Pericardium fibroblast (primary cell): ENCODE measurements around the gene STRA6. TPM values are rescaled to one million over a fixed set of nuclear protein-coding genes. Genes with fewer than 3 reads are reported as not detected.

ENCODE experiments used
- total RNA-seq: library from RNA; depleted of rRNA; stranded (reverse); fragments of >200 nt; gene quantifications from 2 replicates; pipeline ENCODE4 v1.2.3, GENCODE V29; 2015

STRA6 gene, protein sequence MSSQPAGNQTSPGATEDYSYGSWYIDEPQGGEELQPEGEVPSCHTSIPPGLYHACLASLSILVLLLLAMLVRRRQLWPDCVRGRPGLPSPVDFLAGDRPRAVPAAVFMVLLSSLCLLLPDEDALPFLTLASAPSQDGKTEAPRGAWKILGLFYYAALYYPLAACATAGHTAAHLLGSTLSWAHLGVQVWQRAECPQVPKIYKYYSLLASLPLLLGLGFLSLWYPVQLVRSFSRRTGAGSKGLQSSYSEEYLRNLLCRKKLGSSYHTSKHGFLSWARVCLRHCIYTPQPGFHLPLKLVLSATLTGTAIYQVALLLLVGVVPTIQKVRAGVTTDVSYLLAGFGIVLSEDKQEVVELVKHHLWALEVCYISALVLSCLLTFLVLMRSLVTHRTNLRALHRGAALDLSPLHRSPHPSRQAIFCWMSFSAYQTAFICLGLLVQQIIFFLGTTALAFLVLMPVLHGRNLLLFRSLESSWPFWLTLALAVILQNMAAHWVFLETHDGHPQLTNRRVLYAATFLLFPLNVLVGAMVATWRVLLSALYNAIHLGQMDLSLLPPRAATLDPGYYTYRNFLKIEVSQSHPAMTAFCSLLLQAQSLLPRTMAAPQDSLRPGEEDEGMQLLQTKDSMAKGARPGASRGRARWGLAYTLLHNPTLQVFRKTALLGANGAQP
- total RNA-seq, result 2.0 and 3.5 TPM in 2 replicates

DNA sequence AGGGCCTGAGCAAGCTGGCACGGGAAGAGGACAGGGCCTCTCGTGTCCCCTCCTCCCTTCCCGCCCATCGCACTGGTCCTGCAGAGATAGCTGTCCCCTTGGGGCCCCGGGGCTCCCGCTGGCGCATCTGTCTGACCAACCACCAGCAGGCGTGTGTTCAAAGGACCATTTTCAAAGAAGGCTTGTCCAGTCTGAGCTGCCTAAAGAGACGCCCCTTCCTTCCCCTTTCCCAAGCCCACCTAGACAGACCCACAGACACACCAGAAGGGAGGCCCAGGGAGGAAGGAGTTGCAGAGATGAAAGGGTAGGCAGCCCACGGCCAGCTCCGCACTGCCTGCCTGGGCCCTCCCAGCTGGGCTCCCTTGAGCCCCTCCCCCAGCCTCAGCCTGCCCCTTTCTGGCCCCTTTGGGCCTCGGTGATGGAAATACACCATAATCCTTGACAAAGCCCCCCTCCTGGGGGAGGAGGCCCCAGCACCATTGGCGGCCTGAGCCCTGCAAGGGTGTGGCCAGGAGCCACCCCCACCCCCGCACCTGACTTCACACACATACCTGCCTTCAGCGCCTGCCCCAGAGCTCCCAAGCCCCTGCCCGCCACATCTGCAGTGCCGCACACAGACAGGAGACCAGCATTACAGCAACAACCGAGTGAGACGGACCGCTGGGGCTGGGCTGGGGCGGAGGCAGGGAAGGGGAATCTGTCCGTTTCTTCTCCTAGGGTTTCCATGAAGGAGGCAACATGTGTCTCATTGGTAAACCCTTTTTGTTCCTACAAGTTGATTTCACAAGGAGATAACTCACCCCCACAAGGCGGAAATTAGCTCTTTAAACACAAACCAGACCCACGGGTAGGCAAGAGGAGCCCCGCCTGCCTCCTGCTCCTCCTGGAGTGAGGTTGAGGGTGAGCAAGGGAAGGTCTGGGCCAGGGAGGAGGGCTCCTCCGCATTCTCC is at the start of gene STRA6:
TSS of gene STRA6 (minus strand) at position 336 of the 950 bp plus-strand sequence. CDS start 520 bp downstream, outside the sequence.

DNA sequence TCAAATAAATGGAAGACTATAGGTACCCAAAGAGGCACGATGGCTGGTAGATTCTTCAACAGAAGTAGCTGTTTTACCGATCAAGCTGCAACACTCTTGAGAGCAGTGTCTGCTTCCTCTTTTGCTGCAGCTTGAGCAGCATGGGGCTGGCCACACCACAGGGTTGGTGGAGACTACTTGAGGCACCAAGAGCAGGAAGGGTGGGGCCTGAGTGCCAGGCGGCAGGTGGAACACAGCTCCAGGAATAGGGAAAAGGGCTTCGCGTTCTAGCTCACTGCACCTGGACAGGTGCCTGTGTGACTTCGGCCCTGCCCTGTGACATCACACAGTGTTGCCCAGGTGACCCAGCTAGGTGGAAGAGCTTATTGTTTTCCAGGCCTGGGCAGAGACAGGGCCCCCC is 33.4 kb upstream of the STRA6 start, which contains the start of gene CCDC33:
TSS of gene CCDC33 (plus strand) at position 365 of the 400 bp plus-strand sequence. CDS start 394 bp downstream, outside the sequence.

DNA sequence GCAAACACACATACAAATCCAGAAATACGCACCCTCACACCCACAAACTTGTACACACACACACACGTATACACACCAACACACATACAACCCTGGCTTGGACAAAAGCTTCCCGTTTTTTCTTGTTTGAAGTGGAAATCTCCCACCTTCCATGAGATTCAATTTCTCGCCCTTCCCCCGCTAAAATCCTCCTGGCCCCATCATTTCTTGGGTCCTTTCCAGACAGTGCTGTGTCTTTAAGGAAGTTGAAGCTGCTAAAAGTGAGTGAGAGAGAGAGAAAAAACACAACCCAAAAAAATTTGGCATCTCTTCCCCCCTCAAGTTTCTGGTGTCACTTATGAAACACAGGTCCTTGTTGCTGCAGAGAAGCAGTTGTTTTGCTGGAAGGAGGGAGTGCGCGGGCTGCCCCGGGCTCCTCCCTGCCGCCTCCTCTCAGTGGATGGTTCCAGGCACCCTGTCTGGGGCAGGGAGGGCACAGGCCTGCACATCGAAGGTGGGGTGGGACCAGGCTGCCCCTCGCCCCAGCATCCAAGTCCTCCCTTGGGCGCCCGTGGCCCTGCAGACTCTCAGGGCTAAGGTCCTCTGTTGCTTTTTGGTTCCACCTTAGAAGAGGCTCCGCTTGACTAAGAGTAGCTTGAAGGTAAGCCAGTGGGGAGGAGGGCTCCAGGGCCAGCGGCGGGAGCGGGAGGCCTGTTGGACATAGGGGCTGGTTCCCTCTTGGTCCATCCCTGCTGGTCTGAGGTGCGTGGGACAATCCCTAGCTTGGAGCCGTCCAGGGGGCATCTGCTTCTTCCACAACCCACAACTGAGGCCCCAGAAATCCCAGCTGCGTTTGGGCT is 29.0 kb downstream of the STRA6 start, which contains the start of gene ISLR:
TSS of gene ISLR (plus strand) at position 331 of the 839 bp plus-strand sequence. CDS start 1,149 bp downstream, outside the sequence.

DNA sequence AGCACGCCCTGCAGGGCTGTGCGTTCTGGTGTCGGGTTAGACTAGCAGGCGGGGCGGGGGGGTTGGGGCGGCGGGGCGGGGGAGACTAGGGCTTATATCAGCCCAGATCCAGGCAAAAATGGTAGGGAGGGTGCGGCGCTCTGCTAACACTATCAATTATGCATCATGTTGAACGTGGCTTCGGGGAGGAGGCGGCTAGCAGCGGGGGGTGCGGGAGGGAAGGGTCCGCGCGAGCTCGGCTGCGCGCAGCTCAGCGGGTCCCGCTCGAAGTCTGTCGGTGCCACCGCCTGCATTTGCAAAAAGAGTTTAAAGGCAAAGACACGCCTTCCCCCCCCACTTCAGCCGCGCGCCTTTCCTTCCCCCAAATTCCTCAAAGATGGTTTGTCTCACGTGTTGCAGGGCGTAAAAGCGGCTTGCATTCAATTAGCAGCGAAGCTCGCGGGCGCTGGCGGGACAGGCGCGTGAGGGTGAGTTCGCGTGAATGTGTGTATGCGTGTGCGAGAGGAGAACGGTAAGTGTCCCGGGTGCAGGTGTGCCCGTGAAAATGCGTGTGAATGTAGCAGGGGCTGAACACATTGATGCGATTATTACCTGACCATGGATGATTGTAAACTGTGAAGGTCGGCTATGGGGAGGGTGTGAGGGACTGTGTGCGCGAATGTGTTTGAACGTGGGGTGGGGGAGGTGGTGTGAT is 72.3 kb downstream of the STRA6 start, which contains the start of gene ISLR2:
TSS of gene ISLR2 (plus strand) at position 432 of the 694 bp plus-strand sequence. CDS start 2,169 bp downstream, outside the sequence.

Other genes with a start within 250 kb of the STRA6 start
- 15.2 and 16.8 TPM in 2 replicates for gene STOML1, start 210.5 kb downstream of the STRA6 start, total RNA-seq
- 79.1 and 85.5 TPM in 2 replicates for gene PML, start 208.1 kb downstream of the STRA6 start, total RNA-seq
- not detected in 2 replicates for gene GOLGA6A, start 120.2 kb downstream of the STRA6 start, total RNA-seq
- gene ISLR2, start 72.2 kb downstream of the STRA6 start, total RNA-seq, result under 0.01 and 0.09 TPM in 2 replicates
- 185 and 199 TPM in 2 replicates for gene ISLR, start 29.1 kb downstream of the STRA6 start, total RNA-seq
- 1.3 TPM in 1 of 2 replicates, not detected in the other for gene CCDC33, start 33.5 kb upstream of the STRA6 start, total RNA-seq
- 1.4 and 6.5 TPM in 2 replicates for gene CYP11A1, start 164.9 kb upstream of the STRA6 start, total RNA-seq
- gene SEMA7A, start 231.2 kb upstream of the STRA6 start, total RNA-seq, result 8.1 and 12.1 TPM in 2 replicates